Activated naive CD8-positive, alpha-beta T cell treated with anti-CD3 and anti-CD28 coated beads, Interleukin-2, amount 10 ng/mL, durations not matched to agents 7 days and 5 days (primary cell): ENCODE measurements around the gene SLC18A2. TPM values are rescaled to one million over a fixed set of nuclear protein-coding genes. Genes with fewer than 3 reads are reported as not detected.

Experiments used
- ATAC-seq: fragments of 150-1000 bp; cut with Tn5 transposase; one replicate; pipeline ENCODE4 v1.10.0; 2021; ENCODE audit warnings: low read depth, moderate library complexity
- POLR2A ChIA-PET: fragments of 350-600 bp; sonication (Branson Sonifier 250); formaldehyde crosslinking; loops from one replicate; lab custom pipeline; 2021; ENCODE audit warnings: antibody characterized with exemption; lab: Charles Lee
- DNase-seq: peaks from one replicate; pipeline ENCODE4 v3.0.0; 2021
- H3K27ac Mint-ChIP-seq: one replicate; pipeline ENCODE4 v1.8.0; 2022; ENCODE audit warnings: mild to moderate bottlenecking, mixed read lengths
- H3K27me3 Mint-ChIP-seq: one replicate; pipeline ENCODE4 v1.8.0; 2022; ENCODE audit warnings: mild to moderate bottlenecking, moderate library complexity, mixed read lengths
- H3K36me3 Mint-ChIP-seq: one replicate; pipeline ENCODE4 v1.8.0; 2021; ENCODE audit warnings: mild to moderate bottlenecking, mixed read lengths
- H3K4me1 Mint-ChIP-seq: one replicate; pipeline ENCODE4 v1.8.0; 2021; ENCODE audit warnings: mixed read lengths
- H3K4me3 Mint-ChIP-seq: one replicate; pipeline ENCODE4 v1.8.0; 2022; ENCODE audit warnings: mild to moderate bottlenecking, moderate library complexity, mixed read lengths
- H3K9me3 Mint-ChIP-seq: one replicate; pipeline ENCODE4 v1.8.0; 2021; ENCODE audit warnings: mixed read lengths
- total RNA-seq, 2 experiments: library from RNA; stranded (reverse); gene quantifications; one replicate each; pipeline ENCODE4 v1.2.3, GENCODE V29; 2021

The SLC18A2 gene
- total RNA-seq, 2 experiments from 2014 or later: 0.14 to 0.17 TPM

DNA sequence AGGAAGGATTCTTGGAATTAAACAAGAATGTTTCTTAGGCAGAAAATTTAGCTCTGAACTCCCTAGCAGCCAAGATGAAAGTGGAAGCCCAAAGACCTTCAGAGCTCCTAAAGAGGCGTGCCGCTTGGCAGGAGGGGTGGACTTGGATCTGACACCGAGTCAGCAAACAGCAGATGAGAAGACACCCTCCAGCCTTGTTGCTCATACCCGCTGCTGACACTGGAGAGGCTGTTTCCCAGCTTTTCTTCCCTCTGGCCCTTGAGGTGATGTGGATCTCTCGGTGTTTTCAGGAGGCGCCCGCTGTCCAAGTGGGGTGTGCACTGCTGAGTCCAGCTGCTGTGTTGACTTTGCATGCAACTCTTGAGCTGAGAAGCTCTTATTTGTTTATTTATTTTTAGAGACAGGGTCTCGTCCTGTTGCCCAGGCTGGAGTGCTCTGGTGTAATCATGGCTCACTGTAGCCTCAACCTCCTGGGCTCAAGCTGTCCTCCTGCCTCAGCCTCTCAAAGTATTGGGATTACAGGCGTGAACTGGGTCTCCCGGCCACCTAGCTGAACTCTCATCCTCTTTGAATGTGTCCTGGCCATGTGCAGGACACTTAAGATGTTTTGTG is 21.5 kb downstream of the SLC18A2 start:
- ATAC-seq: no peak
- POLR2A ChIA-PET: no interaction called here
- Mint-ChIP-seq H3K27me3 (peaks cover 25% of the 10 kb centered on the region), H3K27ac (no peak overlapping the region), H3K9me3 (no peaks in the 10 kb centered on the region), H3K4me3 (no peak overlapping the region), H3K36me3 (no peaks in the 10 kb centered on the region), H3K4me1 (peaks cover 3% of the 10 kb centered on the region)
- no peak for DNase-seq

DNA sequence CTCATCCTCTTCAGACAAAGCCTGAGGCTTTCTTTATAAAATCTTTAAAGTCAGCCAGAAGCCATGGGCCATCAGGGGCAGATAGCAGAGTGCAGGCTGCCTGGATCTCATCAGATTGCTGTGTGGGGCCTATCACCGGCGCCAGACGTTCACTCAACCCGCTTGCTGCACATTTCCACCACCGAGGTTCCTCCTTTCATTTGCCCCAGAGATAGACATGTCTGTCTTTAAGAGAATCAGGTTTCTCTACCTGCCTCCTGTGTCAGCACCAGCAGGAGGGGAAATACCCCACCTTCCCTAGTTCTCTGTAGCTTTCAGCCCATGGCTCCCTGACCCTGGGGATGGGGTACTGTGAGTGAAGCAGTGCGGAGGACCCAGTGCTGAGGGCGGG is 22.0 kb downstream of the SLC18A2 start:
- POLR2A ChIA-PET: no interaction called here
- Mint-ChIP-seq H3K4me3 (no peak overlapping the region), H3K27me3 (peaks cover 23% of the 10 kb centered on the region), H3K27ac (no peak overlapping the region), H3K4me1 (peaks cover 3% of the 10 kb centered on the region), H3K9me3 (no peaks in the 10 kb centered on the region), H3K36me3 (no peaks in the 10 kb centered on the region)
- ATAC-seq (no peak), DNase-seq (no peak)

DNA sequence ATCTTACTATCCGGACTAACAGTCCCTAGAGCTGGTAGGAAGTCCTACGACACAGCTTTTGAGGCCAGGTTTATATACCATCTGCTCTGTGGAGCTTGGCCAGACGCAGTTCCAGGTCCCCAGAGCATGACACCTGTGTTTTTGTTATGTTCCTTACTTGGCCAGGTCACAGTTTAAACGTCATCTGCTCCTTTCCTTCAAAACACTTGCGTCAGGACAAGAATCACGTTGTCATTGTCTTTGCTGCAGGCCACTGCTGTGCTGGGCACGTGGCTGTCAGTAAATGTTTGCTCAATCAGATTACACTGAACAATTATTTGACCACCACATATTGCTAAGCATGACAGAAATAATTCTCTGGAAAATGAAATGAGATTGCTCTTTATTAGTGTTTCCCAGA is 23.9 kb downstream of the SLC18A2 start:
- no peak overlapping the region for H3K27ac Mint-ChIP-seq
- H3K4me3 Mint-ChIP-seq: no peak overlapping the region
- DNase-seq (no peak), ATAC-seq (no peak)
- no peaks in the 10 kb centered on the region for H3K36me3 Mint-ChIP-seq
- H3K27me3 Mint-ChIP-seq: peaks cover 13% of the 10 kb centered on the region
- POLR2A ChIA-PET: no interaction called here
- H3K9me3 Mint-ChIP-seq: no peaks in the 10 kb centered on the region
- H3K4me1 Mint-ChIP-seq: no peaks in the 10 kb centered on the region

DNA sequence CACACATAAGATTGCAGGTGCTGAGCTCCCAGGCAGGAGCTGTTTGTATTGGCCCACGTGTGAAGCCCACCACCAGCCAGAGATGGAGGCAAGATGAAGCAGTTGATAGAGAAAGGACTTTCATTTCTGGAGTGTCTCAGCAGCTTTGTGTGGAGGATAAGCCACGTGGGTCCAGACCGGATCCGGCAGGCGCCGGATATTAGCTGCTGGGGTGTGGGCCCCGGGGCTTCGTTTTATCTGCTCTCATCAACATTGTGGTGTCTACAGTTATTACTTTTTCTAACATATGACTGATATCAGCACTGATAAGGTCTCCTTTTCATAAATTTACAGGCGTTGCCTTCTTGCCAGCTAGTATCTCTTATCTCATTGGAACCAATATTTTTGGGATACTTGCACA is 25.5 kb downstream of the SLC18A2 start:
- DNase-seq (no peak), ATAC-seq (no peak)
- no peak overlapping the region for H3K4me3 Mint-ChIP-seq
- H3K27me3 Mint-ChIP-seq: peaks cover 4% of the 10 kb centered on the region
- no peaks in the 10 kb centered on the region for H3K4me1 Mint-ChIP-seq
- H3K27ac Mint-ChIP-seq: no peak overlapping the region
- no peaks in the 10 kb centered on the region for H3K36me3 Mint-ChIP-seq
- H3K9me3 Mint-ChIP-seq: no peaks in the 10 kb centered on the region
- POLR2A ChIA-PET: interaction anchor here (0.7 kb wide), 1 partner anchor 1693 kb away, joined by 3 read pairs; no protein-coding TSS in a partner anchor

DNA sequence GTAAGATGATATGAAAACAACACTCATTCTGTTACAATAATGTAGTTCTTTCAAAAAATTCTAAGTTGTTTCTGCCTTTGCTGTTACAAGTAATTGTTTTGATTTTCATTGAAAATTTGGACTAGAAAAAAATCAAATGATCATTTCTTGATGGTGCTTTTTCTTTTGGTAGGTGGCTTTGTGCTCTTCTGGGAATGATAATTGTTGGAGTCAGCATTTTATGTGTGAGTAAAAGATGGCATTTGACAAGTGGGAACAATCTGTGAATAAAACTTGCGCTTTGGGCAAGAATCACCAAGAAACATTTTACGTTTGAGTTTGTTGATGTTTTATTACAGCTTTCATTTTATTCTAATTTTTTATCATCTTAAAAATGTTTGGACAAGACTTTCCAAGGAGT is 25.9 kb downstream of the SLC18A2 start:
- Mint-ChIP-seq H3K36me3 (no peaks in the 10 kb centered on the region), H3K4me1 (no peaks in the 10 kb centered on the region), H3K27ac (no peak overlapping the region), H3K4me3 (no peak overlapping the region), H3K9me3 (no peaks in the 10 kb centered on the region), H3K27me3 (peaks cover 2% of the 10 kb centered on the region)
- POLR2A ChIA-PET: no interaction called here
- no peak for ATAC-seq
- DNase-seq: no peak

DNA sequence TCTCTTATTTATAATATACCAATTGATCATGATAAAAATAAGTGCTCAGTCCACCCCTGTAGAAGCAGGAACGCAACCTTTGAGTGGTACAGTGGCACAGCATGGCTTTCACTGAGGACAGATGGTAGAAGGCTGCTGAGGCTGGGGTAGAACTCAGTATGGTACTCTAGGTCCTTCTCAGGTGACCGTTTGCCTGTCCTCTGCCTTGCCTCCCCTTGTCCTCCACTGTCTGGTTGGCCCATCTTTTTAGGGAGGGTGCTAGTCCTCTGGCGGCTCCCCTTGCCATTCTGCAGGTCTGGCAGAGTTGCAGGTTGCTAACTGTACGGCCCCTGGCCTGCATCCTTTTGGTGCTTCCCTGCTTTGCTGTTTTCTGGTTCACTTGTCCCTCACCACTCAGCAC is 27.3 kb downstream of the SLC18A2 start:
- no peaks in the 10 kb centered on the region for H3K9me3 Mint-ChIP-seq
- no peak for ATAC-seq
- no peaks in the 10 kb centered on the region for H3K4me1 Mint-ChIP-seq
- H3K4me3 Mint-ChIP-seq: no peak overlapping the region
- no peak overlapping the region for H3K27ac Mint-ChIP-seq
- no peak for DNase-seq
- peaks cover 2% of the 10 kb centered on the region for H3K27me3 Mint-ChIP-seq
- H3K36me3 Mint-ChIP-seq: no peaks in the 10 kb centered on the region
- POLR2A ChIA-PET: no interaction called here

DNA sequence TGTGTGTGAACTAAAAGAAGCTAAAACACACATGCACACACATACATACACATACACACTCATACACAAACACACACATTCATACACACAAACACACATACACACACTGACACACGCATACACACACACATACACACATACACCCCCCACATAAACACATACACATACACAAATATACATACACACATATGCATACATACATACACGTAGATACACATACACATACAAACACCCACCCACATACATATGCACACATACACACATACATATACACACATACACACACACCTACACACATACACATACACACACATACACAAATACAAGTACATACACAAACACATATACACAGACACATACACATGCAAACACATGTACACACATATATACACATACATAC is 28.0 kb downstream of the SLC18A2 start:
- POLR2A ChIA-PET: no interaction called here
- H3K27me3 Mint-ChIP-seq: peaks cover 2% of the 10 kb centered on the region
- no peak overlapping the region for H3K4me3 Mint-ChIP-seq
- DNase-seq: no peak
- no peaks in the 10 kb centered on the region for H3K9me3 Mint-ChIP-seq
- no peak for ATAC-seq
- H3K4me1 Mint-ChIP-seq: no peaks in the 10 kb centered on the region
- H3K27ac Mint-ChIP-seq: no peak overlapping the region
- no peaks in the 10 kb centered on the region for H3K36me3 Mint-ChIP-seq

DNA sequence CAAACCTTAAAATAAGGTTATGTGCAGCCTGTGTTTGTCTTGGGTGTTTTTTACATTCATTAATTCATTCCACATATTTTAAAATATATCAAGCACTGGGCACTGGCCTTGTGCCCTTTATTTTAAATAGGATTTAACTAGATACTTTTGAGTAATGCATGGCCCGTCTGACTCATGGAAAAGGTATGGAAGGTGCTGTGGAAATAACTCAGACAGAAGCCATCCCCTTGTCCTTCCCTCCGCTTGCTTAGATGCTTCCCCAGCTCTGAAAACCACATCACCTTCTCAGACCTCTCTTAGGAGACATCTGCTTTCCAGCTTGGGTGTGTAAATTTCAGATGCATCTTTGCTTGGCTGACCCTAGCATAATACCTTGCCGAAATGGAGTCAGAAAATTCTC is 30.5 kb downstream of the SLC18A2 start:
- H3K9me3 Mint-ChIP-seq: no peaks in the 10 kb centered on the region

DNA sequence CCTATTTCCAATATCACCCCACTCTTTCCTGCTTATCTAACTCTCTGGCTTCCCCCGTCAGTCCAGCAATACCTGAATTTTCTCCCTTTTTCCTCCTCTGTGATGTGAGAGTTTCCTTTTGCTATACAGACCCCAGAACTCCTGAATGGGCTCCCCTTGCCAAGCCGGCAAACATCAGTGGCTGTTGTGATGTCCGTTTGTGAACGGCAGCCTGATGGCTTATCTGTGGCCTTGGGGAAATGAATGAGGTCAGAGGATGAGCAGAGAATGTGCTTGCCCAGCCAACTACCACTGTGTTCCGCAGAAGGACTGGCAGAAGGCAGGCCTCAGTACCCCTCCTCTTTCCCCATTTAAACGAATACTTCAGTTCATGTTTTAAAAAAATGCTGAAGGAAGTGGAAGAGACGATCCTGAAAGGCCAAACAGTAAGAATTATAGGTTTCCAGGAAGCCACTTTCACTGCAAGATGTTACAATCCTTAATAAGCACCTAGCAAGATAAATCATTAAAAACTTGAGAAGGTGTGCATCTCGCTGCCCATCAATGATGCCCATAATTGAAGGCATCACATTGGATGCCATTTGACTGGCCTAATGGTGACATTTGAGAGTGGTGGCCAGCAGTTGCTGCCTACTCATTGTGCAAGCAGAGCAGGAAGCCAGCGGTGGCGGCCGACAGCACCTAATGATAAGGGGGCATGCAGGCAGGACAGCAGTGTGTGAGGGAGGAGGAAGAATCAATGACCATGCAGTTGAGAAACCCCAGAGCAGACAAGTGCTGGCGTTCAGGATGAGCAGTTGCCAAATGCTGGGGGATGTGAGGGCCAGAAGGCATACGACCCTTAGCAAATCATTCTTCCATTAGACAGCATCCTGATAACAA is 31.5 kb downstream of the SLC18A2 start:
- H3K4me1 Mint-ChIP-seq: no peaks in the 10 kb centered on the region
- peaks cover 1% of the 10 kb centered on the region for H3K36me3 Mint-ChIP-seq
- no peak overlapping the region for H3K27ac Mint-ChIP-seq
- no peak for ATAC-seq
- POLR2A ChIA-PET: no interaction called here
- H3K4me3 Mint-ChIP-seq: no peak overlapping the region
- DNase-seq: no peak
- no peaks in the 10 kb centered on the region for H3K9me3 Mint-ChIP-seq
- peaks cover 2% of the 10 kb centered on the region for H3K27me3 Mint-ChIP-seq

More for the DNA sequence above, 30.5 kb downstream of the SLC18A2 start:
- Mint-ChIP-seq H3K4me1 (no peaks in the 10 kb centered on the region), H3K27ac (no peak overlapping the region), H3K36me3 (no peaks in the 10 kb centered on the region), H3K27me3 (peaks cover 2% of the 10 kb centered on the region), H3K4me3 (no peak overlapping the region)
- DNase-seq (no peak), ATAC-seq (no peak)
- POLR2A ChIA-PET: no interaction called here

DNA sequence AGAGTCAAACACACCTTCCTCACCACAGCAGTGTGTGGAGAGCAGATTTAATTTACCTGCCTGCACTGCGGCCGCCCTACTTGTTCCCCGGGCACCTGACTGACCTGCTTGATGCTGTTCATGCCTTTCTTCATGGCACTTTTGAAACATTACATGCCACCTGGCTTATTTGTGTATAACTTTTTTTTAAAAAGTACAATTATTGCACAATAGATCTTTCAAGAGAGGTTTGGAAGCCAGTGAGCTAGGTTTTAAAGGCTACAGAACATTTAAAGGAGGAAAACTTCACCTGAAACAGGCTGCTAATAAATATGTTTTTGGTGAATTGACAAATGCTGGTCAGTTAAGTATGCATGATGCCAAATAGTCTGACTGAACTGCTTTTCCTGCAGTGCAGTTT is 33.1 kb downstream of the SLC18A2 start:
- no peak for ATAC-seq
- POLR2A ChIA-PET: no interaction called here

DNA sequence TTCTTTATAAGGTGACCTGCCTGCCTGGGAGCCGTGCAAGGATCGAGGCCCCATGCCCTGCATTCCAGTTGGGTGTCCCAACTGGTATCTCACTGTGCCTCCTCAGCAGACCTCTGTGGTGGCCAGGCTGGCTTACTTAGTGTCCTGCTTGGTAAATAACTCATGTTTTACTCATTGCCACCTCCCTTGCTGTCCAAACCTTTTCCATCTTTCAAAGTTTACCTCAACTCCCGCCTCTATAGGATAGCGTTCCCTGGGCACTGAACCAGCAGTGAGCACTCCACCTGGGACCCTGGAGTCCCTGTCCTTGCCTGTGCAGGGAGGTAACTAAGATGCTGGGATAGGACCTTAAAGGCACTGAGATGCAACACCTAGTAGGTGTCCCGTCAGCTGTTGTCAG is 33.6 kb downstream of the SLC18A2 start:
- DNase-seq: no peak
- no peaks in the 10 kb centered on the region for H3K4me1 Mint-ChIP-seq
- POLR2A ChIA-PET: no interaction called here
- peaks cover 2% of the 10 kb centered on the region for H3K36me3 Mint-ChIP-seq
- no peak for ATAC-seq
- no peak overlapping the region for H3K4me3 Mint-ChIP-seq
- no peaks in the 10 kb centered on the region for H3K27me3 Mint-ChIP-seq
- H3K9me3 Mint-ChIP-seq: no peaks in the 10 kb centered on the region
- H3K27ac Mint-ChIP-seq: no peak overlapping the region

More for the DNA sequence above, 33.1 kb downstream of the SLC18A2 start:
- H3K27me3 Mint-ChIP-seq: no peaks in the 10 kb centered on the region
- H3K36me3 Mint-ChIP-seq: peaks cover 1% of the 10 kb centered on the region
- no peaks in the 10 kb centered on the region for H3K9me3 Mint-ChIP-seq
- H3K27ac Mint-ChIP-seq: no peak overlapping the region
- no peak overlapping the region for H3K4me3 Mint-ChIP-seq
- H3K4me1 Mint-ChIP-seq: no peaks in the 10 kb centered on the region
- DNase-seq: no peak

DNA sequence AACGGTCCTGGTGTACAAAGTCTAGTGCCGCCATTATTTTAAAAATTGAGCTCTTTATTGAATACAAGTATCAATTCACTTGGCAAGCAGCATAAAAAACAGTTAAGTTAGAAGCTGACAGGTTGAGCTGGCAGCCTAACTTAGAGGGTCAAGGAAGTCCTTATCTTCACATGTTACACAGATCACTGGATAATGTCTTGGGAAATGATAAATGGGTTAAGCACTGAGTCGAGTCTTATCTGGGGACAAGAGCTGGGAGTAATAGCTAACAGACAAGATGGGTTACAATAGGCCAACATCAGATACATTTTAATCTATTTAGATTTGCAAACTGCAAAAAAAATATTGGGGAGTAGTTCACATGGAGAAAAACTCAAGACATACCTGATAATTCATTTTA is 34.2 kb downstream of the SLC18A2 start:
- DNase-seq (no peak), ATAC-seq (no peak)
- no peaks in the 10 kb centered on the region for H3K4me1 Mint-ChIP-seq
- H3K27ac Mint-ChIP-seq: no peak overlapping the region
- peaks cover 3% of the 10 kb centered on the region for H3K36me3 Mint-ChIP-seq
- no peak overlapping the region for H3K4me3 Mint-ChIP-seq
- no peaks in the 10 kb centered on the region for H3K9me3 Mint-ChIP-seq
- POLR2A ChIA-PET: no interaction called here
- H3K27me3 Mint-ChIP-seq: no peaks in the 10 kb centered on the region

DNA sequence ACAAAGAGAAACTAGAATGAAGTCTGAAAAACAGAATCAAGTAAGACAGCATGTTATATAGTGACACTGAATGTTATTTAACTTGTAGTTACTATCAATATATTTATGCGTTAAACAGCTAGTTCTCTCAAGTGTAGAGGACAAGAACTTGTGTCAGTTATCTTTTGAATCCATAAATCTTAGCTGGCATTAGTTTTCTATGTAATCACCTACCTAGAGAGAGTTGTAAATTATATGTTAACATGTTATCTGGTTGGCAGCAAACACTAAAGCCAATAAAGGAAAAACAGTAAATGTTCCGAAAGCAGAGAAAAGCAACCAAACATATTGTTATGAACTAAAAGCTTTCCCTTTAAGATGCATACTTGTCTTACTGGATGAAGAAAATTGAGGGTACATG is 36.8 kb downstream of the SLC18A2 start:
- Mint-ChIP-seq H3K9me3 (no peaks in the 10 kb centered on the region), H3K4me3 (no peak overlapping the region), H3K27ac (no peak overlapping the region), H3K4me1 (no peaks in the 10 kb centered on the region), H3K36me3 (peaks cover 5% of the 10 kb centered on the region), H3K27me3 (no peaks in the 10 kb centered on the region)
- POLR2A ChIA-PET: no interaction called here
- no peak for DNase-seq
- no peak for ATAC-seq
